HG03442 (cell line): ENCODE data around the gene SETSIP.
"Not testable (repeated sequence)": the region's sequence is repeated elsewhere in the genome, so short reads cannot be mapped to it uniquely, and the experiment has no call there.

Experiments used
- ATAC-seq: cut with Tn5 transposase; IDR thresholded peaks from one replicate; pipeline ENCODE4 v1.9.1; 2021; ENCODE audit warnings: mild to moderate bottlenecking, moderate library complexity; ENCODE audit not compliant: unreplicated experiment

SETSIP gene

GRCh38 chr1:92065042-92065441 lies 10.2 kb downstream of the SETSIP start:
- ATAC-seq = no peak

- no peak for ATAC-seq
These were observed 23.3 kb downstream of the SETSIP start for GRCh38 chr1:92051948-92052347.

- ATAC-seq = no peak
These were observed 29.3 kb downstream of the SETSIP start for GRCh38 chr1:92045766-92046495.

- no peak for ATAC-seq
These were observed 31.6 kb downstream of the SETSIP start for GRCh38 chr1:92043621-92044020.

GRCh38 chr1:92040971-92041370 lies 34.2 kb downstream of the SETSIP start:
- ATAC-seq = no peak

- no peak for ATAC-seq
These were observed 36.4 kb downstream of the SETSIP start for GRCh38 chr1:92038695-92039346.

- ATAC-seq = no peak
These were observed 37.8 kb downstream of the SETSIP start for GRCh38 chr1:92037400-92037799.

GRCh38 chr1:92031281-92032110 lies 43.7 kb downstream of the SETSIP start:
- ATAC-seq = no peak

- ATAC-seq = no peak
These were observed 44.5 kb downstream of the SETSIP start for GRCh38 chr1:92030656-92031107.

- no peak for ATAC-seq
These were observed 45.8 kb downstream of the SETSIP start for GRCh38 chr1:92029241-92029922.

GRCh38 chr1:92026806-92027205 lies 48.4 kb downstream of the SETSIP start:
- no peak for ATAC-seq

GRCh38 chr1:92026042-92026441 lies 49.2 kb downstream of the SETSIP start:
- ATAC-seq = not testable (repeated sequence)
